ENCODE results near the gene SGPL1. TPM values are rescaled to one million over a fixed set of nuclear protein-coding genes. Genes with fewer than 3 reads are reported as not detected.

Gene SGPL1
- total RNA-seq, 1 experiment from 2014 or later = 52.6 TPM

DNA sequence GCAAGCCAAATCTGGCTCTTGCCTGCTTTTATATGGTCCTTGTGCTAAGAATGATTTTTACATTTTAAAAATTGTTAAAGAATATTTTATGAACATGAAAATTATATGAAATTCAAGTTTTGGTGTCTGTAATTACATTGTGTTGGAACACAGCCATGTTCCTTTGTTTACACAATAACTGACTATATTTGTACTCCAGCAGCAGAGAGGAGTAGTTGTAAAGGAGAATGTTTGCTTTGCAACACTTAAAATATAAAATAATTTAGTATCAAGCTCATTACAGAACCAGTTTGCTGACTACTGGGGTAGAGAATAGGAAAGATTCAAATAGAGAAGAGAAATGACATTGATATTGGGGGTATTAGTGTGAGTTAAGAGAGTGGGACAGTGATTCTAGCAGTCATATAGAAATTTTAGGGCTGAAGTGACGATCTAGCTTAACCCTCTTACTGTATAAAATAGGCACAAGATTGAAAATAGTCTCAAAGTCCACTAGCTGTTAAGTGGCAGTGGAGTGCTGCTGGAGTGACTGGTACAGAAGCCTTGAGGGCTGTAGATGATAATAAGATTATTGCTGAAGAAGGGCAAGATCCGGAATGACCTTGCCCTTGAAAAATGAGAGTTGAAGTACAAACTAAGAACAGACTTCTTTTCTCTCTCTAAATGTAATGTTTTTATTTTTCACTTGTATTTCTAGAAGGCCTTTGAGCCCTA, 28.2 kb downstream of the SGPL1 start:
- Histone ChIP-seq H3K4me2 (ENCODE audit: insufficient read depth, insufficient read length, low read length) (no peak overlapping the region), H3K4me1 (ENCODE audit: insufficient read depth, low read length) (no peaks in the 10 kb centered on the region), H3K79me1 (ENCODE audit: insufficient read depth, low read depth, low read length, poor library complexity, severe bottlenecking) (no peaks in the 10 kb centered on the region), H3K23me2 (ENCODE audit: insufficient read length, low read depth, low read length, poor library complexity, severe bottlenecking) (no peaks in the 10 kb centered on the region), H2BK15ac (ENCODE audit: low read depth, low read length) (no peak overlapping the region), H2BK12ac (ENCODE audit: insufficient read length, low read depth, low read length) (no peak overlapping the region), H3K14ac (ENCODE audit: insufficient read depth, low read length) (no peak overlapping the region), H2BK5ac (ENCODE audit: insufficient read length, low read length) (no peak overlapping the region), H3K23ac (ENCODE audit: insufficient read length, low read depth, low read length) (no peak overlapping the region), H3K18ac (ENCODE audit: insufficient read length, low read depth, low read length) (no peak overlapping the region), H2BK20ac (ENCODE audit: low read depth, low read length, poor library complexity, severe bottlenecking) (no peak overlapping the region), H4K8ac (replicated peaks; ENCODE audit: insufficient read length, low read depth, low read length) (no peak overlapping the region), H4K91ac (ENCODE audit: insufficient read length, low read depth, low read length) (no peak overlapping the region), H3K79me2 (ENCODE audit: insufficient read depth, low read length) (peaks cover 3% of the 10 kb centered on the region; the same call in 1 of the 2 replicates), H3K9me3 (ENCODE audit: control insufficient read depth, low read depth, low read length) (no peaks in the 10 kb centered on the region), H4K5ac (ENCODE audit: insufficient read length, low read depth, low read length) (no peak overlapping the region), H2AFZ (ENCODE audit: low read length) (no peak overlapping the region), H2BK120ac (ENCODE audit: low read depth, low read length, poor library complexity, severe bottlenecking) (no peak overlapping the region), H3K27me3 (ENCODE audit: insufficient read depth, low read length) (no peaks in the 10 kb centered on the region), H3T11ph (ENCODE audit: low read length) (no peak overlapping the region), H3K4ac (ENCODE audit: low read depth, low read length) (no peak overlapping the region), H2AK5ac (ENCODE audit: insufficient read length, low read length) (no peak overlapping the region), H4K20me1 (ENCODE audit: control insufficient read depth, insufficient read depth, insufficient read length) (no peaks in the 10 kb centered on the region), H3K9ac (ENCODE audit: extremely low read depth, insufficient read length, low read length) (no peak overlapping the region), H3K56ac (ENCODE audit: insufficient read length, low read depth, low read length) (no peak overlapping the region), H3K27ac (ENCODE audit: insufficient read length, low read depth, low read length) (no peak overlapping the region)
- Mint-ChIP-seq H3K4me1 (no peaks in the 10 kb centered on the region), H3K9me3 (no peaks in the 10 kb centered on the region), H3K36me3 (ENCODE audit: insufficient read depth in 1 of 3, low read depth in 3 of 3) (peaks cover 5 to 44% (median 36%) of the 10 kb centered on the region in 3 experiments; a peak in 6 of 7 replicates), H3K27me3 (ENCODE audit: low read depth) (no peaks in the 10 kb centered on the region), H3K4me3 (no peak overlapping the region), H3K27ac (no peak overlapping the region)
- no peak for TF ChIP-seq CTCF (conservative IDR thresholded peaks at IDR 0.05)
- no peak for DNase-seq
- no CpG with 5 or more reads among the region's 2 CpGs for WGBS (ENCODE audit: extremely low coverage, insufficient read length, low lambda C conversion rate)
